ENCODE measurements around the gene CDH4.

DNA sequence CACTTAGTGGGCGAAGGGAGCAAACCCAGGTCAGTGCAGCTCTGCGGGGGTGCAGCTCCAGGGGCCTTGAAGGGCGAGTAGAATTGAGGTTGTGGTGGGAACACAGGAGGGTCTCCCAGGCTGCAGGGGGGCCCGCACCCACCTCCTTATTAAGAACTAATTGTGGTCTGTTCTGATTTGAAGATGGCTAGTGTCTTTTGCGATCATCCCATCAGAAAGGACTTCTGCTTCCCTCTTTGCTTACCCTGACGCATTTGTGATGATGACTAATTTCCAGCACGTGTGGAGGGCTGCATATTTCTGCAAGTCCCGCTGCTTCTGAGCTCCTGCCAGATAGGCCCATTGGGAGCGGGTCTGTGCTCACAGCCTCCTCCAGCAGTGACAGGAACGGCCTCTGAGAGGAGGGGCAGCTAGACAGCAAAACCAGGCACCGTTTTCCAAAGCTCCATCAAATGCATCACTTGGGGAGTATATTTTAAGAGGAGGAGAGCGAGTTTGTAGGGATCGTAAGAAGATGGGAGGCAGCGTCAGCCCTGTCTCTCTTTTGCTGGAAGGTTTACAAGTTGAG lies 268.9 kb downstream of the CDH4 start:
- TF ChIP-seq ZNF296 (CRISPR knock-in tag; conservative IDR thresholded peaks at IDR 0.05) (no peak), ZNF557 (CRISPR knock-in tag; IDR thresholded peaks at IDR 0.05) (no peak), ZNF121 (CRISPR knock-in tag; IDR thresholded peaks at IDR 0.05) (no peak), BHLHE40 (IDR thresholded peaks at IDR 0.05; ENCODE audit: low read length) (peak; percentile 50), HES4 (CRISPR knock-in tag; IDR thresholded peaks at IDR 0.05; ENCODE audit: borderline replicate concordance) (no peak), BRD4 (CRISPR knock-in tag; IDR thresholded peaks at IDR 0.05) (no peak)
- TF ChIP-seq, protein P1, sequence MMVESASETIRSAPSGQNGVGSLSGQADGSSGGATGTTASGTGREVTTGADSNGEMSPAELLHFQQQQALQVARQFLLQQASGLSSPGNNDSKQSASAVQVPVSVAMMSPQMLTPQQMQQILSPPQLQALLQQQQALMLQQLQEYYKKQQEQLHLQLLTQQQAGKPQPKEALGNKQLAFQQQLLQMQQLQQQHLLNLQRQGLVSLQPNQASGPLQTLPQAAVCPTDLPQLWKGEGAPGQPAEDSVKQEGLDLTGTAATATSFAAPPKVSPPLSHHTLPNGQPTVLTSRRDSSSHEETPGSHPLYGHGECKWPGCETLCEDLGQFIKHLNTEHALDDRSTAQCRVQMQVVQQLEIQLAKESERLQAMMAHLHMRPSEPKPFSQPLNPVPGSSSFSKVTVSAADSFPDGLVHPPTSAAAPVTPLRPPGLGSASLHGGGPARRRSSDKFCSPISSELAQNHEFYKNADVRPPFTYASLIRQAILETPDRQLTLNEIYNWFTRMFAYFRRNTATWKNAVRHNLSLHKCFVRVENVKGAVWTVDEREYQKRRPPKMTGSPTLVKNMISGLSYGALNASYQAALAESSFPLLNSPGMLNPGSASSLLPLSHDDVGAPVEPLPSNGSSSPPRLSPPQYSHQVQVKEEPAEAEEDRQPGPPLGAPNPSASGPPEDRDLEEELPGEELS (CRISPR knock-in tag; IDR thresholded peaks at IDR 0.05) = no peak

All from HepG2 (cell line).